ENCODE data around the gene ZNF165.

GRCh38 chr6:28078050-28078449 lies 2.3 kb upstream of the ZNF165 start:
- TF ChIP-seq CTCF (IDR thresholded peaks at IDR 0.05) (no peak), POLR2A (IDR thresholded peaks at IDR 0.05) (no peak)

Data from adrenal gland (tissue), 5 donors.